ENCODE data around the gene PREX1. TPM values are rescaled to one million over a fixed set of nuclear protein-coding genes. Genes with fewer than 3 reads are reported as not detected.

PREX1 gene
- total RNA-seq, 1 donor: 14.1 TPM

GRCh38 chr20:48626226-48626937 is 201.4 kb downstream of the PREX1 start:
- Histone ChIP-seq H3K4me3 (ENCODE audit: insufficient read depth, low read length) (no peak overlapping the region), H3K9me3 (ENCODE audit: low read depth, low read length) (no peaks in the 10 kb centered on the region), H3K4me2 (ENCODE audit: insufficient read depth, low read length) (no peak overlapping the region), H3K4me1 (ENCODE audit: insufficient read depth, low read length) (peaks cover 1% of the 10 kb centered on the region), H3K79me2 (ENCODE audit: insufficient read depth, low read length) (no peaks in the 10 kb centered on the region), H3K36me3 (ENCODE audit: insufficient read depth, low read length) (no peaks in the 10 kb centered on the region), H4K20me1 (ENCODE audit: insufficient read depth, low read length) (no peaks in the 10 kb centered on the region), H2AFZ (ENCODE audit: low read length) (no peak overlapping the region), H3K27me3 (ENCODE audit: insufficient read depth, low read length) (no peaks in the 10 kb centered on the region), H3K27ac (ENCODE audit: low read depth, low read length) (no peak overlapping the region)
- DNase-seq (ENCODE audit: insufficient read length, low spot score, missing footprints): no peak
- TF ChIP-seq, protein P1, sequence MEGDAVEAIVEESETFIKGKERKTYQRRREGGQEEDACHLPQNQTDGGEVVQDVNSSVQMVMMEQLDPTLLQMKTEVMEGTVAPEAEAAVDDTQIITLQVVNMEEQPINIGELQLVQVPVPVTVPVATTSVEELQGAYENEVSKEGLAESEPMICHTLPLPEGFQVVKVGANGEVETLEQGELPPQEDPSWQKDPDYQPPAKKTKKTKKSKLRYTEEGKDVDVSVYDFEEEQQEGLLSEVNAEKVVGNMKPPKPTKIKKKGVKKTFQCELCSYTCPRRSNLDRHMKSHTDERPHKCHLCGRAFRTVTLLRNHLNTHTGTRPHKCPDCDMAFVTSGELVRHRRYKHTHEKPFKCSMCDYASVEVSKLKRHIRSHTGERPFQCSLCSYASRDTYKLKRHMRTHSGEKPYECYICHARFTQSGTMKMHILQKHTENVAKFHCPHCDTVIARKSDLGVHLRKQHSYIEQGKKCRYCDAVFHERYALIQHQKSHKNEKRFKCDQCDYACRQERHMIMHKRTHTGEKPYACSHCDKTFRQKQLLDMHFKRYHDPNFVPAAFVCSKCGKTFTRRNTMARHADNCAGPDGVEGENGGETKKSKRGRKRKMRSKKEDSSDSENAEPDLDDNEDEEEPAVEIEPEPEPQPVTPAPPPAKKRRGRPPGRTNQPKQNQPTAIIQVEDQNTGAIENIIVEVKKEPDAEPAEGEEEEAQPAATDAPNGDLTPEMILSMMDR (IDR thresholded peaks at IDR 0.05; ENCODE audit: extremely low read depth, low read depth, low read length): no peak

GRCh38 chr20:48625136-48625900 is 202.5 kb downstream of the PREX1 start:
- no peaks in the 10 kb centered on the region for H3K27me3 ChIP-seq (ENCODE audit: insufficient read depth, low read length)
- H3K9me3 ChIP-seq (ENCODE audit: low read depth, low read length): no peaks in the 10 kb centered on the region
- H4K20me1 ChIP-seq (ENCODE audit: insufficient read depth, low read length): no peaks in the 10 kb centered on the region
- no peaks in the 10 kb centered on the region for H3K79me2 ChIP-seq (ENCODE audit: insufficient read depth, low read length)
- H3K4me3 ChIP-seq (ENCODE audit: insufficient read depth, low read length): no peak overlapping the region
- H2AFZ ChIP-seq (ENCODE audit: low read length): no peak overlapping the region
- DNase-seq (ENCODE audit: insufficient read length, low spot score, missing footprints): no peak
- TF ChIP-seq, protein P1 (IDR thresholded peaks at IDR 0.05; ENCODE audit: extremely low read depth, low read depth, low read length): no peak
- peaks cover 9% of the 10 kb centered on the region for H3K4me1 ChIP-seq (ENCODE audit: insufficient read depth, low read length)
- no peak overlapping the region for H3K27ac ChIP-seq (ENCODE audit: low read depth, low read length)
- H3K36me3 ChIP-seq (ENCODE audit: insufficient read depth, low read length): no peaks in the 10 kb centered on the region
- H3K4me2 ChIP-seq (ENCODE audit: insufficient read depth, low read length): no peak overlapping the region

DNA sequence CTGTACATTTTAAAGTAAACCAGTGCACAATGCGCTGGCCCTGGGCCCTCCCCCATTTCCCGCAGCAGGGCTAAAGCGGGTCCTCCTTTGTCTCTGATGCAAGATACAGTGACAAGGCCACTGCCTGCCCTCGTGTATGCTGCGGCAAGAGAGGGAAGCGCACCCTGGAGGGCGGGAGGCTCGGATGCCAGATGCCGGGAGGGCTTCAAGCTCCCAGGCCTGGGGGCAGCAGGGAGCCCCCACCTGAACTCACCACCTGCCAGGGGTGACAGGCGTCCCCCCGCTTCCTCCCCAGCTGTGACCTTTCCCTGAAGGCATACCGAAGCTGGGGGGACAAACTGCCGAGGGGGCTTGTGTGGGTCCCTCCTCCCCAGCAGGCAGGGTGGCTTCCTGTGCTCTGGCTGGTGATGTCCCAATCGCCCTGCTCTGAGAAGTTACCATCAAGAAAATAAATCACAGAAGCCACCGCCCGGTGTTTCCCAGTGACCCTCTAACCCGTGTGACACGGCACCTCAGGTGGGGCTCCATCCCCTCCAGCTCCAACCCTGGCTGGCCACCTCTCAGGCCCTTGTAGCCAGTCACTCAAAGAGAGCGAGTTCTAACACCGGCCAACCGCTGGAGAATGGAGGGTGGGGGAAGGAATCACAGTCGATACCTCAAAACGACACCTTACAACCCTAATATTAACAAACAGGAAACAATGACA is 203.3 kb downstream of the PREX1 start:
- Histone ChIP-seq H3K9me3 (ENCODE audit: low read depth, low read length) (no peaks in the 10 kb centered on the region), H3K36me3 (ENCODE audit: insufficient read depth, low read length) (no peaks in the 10 kb centered on the region), H4K20me1 (ENCODE audit: insufficient read depth, low read length) (no peaks in the 10 kb centered on the region), H3K4me2 (ENCODE audit: insufficient read depth, low read length) (no peak overlapping the region), H2AFZ (ENCODE audit: low read length) (no peak overlapping the region), H3K27me3 (ENCODE audit: insufficient read depth, low read length) (peaks cover 2% of the 10 kb centered on the region), H3K79me2 (ENCODE audit: insufficient read depth, low read length) (no peaks in the 10 kb centered on the region), H3K27ac (ENCODE audit: low read depth, low read length) (no peak overlapping the region), H3K4me1 (ENCODE audit: insufficient read depth, low read length) (peaks cover 9% of the 10 kb centered on the region), H3K4me3 (ENCODE audit: insufficient read depth, low read length) (no peak overlapping the region)
- DNase-seq (ENCODE audit: insufficient read length, low spot score, missing footprints): no peak
- TF ChIP-seq, protein P1 (IDR thresholded peaks at IDR 0.05; ENCODE audit: extremely low read depth, low read depth, low read length): no peak

DNA sequence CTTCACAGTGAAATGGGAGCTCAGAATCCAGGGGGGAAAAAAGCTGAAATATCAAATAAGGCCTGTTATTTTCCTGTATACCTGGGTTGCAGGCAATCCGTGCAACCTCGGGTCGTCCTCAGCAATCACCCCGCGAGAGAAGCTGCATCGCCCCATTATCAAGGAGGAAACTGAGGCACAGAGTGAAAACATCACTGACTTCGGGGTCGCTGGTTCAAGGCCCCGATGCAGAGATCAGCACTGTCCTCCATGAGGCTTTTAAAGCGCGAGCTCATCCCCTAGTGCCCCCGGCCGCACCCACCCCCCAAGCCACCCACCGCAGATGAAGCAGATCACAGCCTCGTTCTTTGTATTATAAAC is 203.9 kb downstream of the PREX1 start:
- DNase-seq (ENCODE audit: insufficient read length, low spot score, missing footprints): no peak
- Histone ChIP-seq H4K20me1 (ENCODE audit: insufficient read depth, low read length) (no peaks in the 10 kb centered on the region), H3K4me2 (ENCODE audit: insufficient read depth, low read length) (no peak overlapping the region), H3K36me3 (ENCODE audit: insufficient read depth, low read length) (no peaks in the 10 kb centered on the region), H3K4me3 (ENCODE audit: insufficient read depth, low read length) (no peak overlapping the region), H3K79me2 (ENCODE audit: insufficient read depth, low read length) (no peaks in the 10 kb centered on the region), H2AFZ (ENCODE audit: low read length) (no peak overlapping the region), H3K27me3 (ENCODE audit: insufficient read depth, low read length) (peaks cover 2% of the 10 kb centered on the region), H3K9me3 (ENCODE audit: low read depth, low read length) (no peaks in the 10 kb centered on the region), H3K27ac (ENCODE audit: low read depth, low read length) (no peak overlapping the region), H3K4me1 (ENCODE audit: insufficient read depth, low read length) (peaks cover 9% of the 10 kb centered on the region)
- TF ChIP-seq, protein P1 (IDR thresholded peaks at IDR 0.05; ENCODE audit: extremely low read depth, low read depth, low read length): no peak

Data from osteoblast (primary cell).